Measurements from ENCODE around the gene HERC3.

Gene HERC3

GRCh38 chr4:88722828-88723227 is 130.5 kb downstream of the HERC3 start:
- FAIRE-seq: no peak

GRCh38 chr4:88724406-88724805 is 132.1 kb downstream of the HERC3 start:
- FAIRE-seq: no peak

- no peak for FAIRE-seq
Measured at GRCh38 chr4:88725143-88725542, 132.9 kb downstream of the HERC3 start.

DNA sequence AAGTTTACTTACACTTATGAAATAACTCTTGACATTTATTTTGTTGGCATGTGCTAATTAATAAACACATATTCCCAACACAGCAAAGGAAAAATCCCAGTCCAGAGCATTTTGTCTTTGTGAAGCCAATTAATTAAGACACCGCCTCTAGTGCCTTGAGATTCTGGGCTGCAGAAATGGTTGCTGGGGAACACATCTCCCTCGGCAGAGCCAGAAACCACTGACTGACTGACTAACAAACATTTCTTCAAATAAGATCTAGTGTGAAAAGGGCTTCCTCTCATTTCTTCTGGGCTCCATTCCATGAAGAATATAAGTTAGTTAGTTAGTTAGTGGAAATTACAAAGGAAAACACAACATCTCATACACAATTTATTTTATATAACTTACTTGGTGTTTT is 133.7 kb downstream of the HERC3 start:
- no peak for FAIRE-seq

GRCh38 chr4:88728146-88728545 is 135.9 kb downstream of the HERC3 start:
- no peak for FAIRE-seq

DNA sequence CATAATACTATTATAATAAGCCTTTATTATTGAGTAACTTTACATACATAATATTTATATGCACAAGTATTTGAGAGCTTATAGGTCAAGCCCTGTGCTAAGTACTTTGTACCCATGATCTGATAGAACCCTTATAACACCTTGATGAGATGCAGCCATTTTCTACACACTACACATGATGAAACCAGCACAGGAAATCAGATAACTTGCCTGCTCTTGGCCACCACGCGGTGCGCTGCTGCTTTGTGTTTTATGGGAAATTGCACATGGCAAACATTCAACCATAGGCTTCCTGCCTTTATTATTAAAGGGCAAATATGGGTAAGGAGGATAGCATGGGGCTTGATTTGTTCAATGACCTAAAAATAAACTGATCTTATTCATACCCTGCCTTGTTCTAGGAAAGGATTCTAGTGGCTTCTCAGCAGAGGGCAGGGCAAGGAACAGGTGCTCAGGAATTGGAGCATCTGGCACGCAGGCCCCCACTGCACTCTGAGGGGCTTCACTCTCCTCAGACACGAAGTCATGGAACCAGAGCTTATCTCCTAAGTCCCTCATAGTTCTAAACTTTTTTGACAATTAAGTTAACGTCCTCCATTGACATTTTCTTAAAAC is 137.0 kb downstream of the HERC3 start:
- FAIRE-seq: no peak

- FAIRE-seq: no peak
Measured at GRCh38 chr4:88730811-88731210, 138.5 kb downstream of the HERC3 start.

DNA sequence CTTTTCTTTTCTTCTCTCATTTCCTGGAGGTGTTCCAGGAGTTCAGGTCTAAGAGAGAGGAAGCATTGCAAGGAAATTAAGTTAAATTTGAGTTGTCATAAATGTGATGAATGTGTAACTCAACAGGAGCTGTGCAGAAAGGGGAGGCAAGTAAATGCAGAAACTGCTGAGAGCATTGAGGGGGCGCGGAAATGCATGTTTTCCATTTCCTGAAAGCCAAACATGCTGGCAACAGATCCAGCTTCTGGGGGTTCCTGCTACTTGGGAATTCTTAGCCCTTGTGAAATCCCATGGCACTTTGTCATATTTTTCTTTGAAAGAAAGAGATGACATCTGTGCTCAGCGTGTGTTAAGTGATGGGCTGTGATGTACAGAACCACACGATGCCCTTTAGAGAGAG is 139.1 kb downstream of the HERC3 start:
- FAIRE-seq: no peak

- FAIRE-seq: no peak
Measured at GRCh38 chr4:88732714-88733368, 140.6 kb downstream of the HERC3 start.

DNA sequence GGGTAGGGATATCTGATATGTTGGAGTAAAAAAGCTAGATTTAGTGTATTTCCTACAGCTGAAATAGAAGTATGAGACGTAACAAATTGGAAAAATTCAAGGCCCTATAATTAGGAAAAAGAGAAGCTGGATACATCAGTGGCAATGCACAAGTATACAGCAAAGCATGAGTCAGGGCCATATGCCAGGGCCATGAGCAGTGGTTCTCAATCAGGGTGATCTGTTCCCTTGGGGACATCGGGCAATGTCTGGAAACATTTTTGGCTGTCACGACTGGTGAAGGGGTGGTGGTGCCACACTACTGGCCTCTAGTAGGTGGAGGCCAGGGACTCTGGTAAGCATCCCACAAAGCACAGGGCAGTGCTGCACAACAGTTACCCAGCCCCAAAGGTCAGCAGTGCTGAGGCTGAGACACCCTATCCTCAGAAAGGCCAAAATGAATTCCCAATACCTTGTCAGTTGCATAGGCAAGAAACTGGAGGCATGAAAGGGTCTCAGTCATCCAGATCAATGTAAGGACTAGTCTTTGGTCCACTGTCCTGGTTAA is 142.2 kb downstream of the HERC3 start:
- FAIRE-seq: no peak

GRCh38 chr4:88735564-88735963 is 143.3 kb downstream of the HERC3 start:
- no peak for FAIRE-seq

GRCh38 chr4:88736264-88736663 is 144.0 kb downstream of the HERC3 start:
- FAIRE-seq: no peak

- FAIRE-seq: no peak
Measured at GRCh38 chr4:88737307-88737941, 145.1 kb downstream of the HERC3 start.

DNA sequence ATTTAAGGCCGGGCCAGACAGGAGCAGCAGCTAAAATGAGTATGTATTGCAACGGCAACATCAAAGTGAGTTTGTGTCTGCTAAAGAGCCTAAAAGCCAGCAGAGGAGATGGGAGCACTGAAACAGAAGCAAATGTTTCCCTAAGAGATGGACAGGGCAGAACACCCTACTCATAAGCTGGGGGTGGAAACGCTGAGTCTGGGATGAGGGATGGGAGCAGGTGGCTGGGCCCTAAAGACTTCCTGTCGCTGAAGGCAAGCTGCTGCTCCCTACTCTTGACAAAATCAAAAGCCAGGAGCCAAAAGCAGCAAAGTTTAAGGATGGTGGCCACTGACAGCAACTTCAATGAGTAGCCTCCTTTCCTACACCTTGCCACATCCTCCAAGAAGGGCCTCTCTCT is 145.9 kb downstream of the HERC3 start:
- FAIRE-seq: no peak

DNA sequence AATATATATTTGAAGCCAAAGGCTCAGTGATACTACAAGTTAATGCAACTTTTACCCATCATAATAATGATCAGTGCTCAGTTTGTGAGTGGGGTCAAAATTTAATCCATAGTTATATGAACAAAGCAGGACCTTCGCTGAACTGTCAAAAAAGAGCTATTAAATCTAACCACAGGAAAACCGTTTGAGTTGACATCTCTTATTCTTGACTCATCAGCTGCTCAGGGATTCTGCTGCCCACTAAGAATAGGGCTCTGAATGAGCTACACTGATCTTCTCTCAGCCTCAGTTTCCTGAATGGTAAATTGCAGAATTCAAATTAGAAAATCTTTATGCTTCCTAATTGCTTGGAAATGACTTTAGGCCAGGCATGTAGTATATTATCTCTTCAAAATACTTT is 150.3 kb downstream of the HERC3 start:
- no peak for FAIRE-seq

DNA sequence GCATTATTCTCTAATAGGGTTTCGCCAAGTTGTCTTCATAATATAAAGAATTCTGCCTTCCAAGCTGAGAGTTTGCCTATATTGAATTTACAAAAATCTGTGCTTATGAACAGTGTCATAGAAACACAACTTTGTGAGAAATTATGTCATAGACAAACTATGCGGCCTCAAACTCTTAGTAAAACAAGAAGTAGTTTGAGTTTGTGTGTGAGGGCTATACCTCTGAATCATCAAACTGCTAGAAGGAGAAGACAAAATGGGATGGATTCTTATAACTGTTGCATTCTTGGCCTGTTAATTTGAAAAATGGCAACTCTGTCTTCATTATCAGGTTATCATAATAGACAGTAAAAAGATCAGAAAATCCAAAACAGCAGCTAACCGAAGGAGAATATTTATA is 151.4 kb downstream of the HERC3 start:
- FAIRE-seq: no peak

- no peak for FAIRE-seq
Measured at GRCh38 chr4:88744609-88745008, 152.3 kb downstream of the HERC3 start.

GRCh38 chr4:88745175-88745574 is 152.9 kb downstream of the HERC3 start:
- no peak for FAIRE-seq

DNA sequence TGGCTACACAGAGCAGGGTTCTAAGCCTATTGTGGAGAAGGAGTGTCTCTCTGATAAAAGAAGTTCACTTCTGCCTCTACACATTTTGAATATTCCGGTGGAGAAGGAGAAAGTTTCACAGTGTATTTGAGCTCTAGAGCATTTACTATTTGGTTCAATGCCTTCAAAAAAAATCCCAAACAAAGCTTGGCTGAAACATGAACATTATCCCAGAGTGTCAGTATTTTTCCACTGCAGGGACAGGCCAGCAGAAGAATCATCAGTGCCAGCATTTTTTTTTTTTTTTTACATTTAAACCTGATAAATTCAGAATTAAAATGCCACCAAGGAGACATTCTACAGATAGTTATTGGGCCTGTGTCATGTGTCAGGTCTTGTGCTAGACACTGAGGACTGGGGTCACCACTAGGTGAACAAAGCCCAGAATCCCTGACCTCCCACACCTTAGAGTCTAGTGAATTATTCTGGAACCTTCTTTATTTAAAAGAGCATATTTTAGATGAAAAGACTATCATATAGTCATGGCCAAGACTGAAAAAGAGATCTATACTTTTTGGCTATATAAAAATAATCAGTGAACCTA is 153.4 kb downstream of the HERC3 start:
- no peak for FAIRE-seq

- no peak for FAIRE-seq
Measured at GRCh38 chr4:88746206-88746605, 153.9 kb downstream of the HERC3 start.

DNA sequence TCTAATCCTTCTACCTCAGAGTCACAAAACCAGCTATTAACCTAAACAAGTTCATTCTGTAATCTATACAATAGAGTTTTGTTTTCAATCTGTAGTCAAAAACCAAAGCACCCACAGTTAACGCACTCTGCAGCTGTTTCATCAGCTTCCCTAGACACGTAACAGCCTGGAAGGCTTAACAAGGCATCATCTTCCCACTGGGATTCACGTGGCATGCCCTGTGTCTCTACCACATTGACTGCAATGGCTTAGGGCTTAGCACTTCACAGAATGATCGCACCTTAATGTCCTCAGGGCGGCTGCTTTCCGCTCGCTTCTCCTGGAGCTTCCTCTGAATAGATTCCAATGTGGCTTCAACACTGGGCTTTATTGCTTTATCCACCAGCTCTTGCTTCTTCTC is 155.1 kb downstream of the HERC3 start:
- no peak for FAIRE-seq

- no peak for FAIRE-seq
Measured at GRCh38 chr4:88750369-88750768, 158.1 kb downstream of the HERC3 start.

- no peak for FAIRE-seq
Measured at GRCh38 chr4:88751258-88752075, 159.2 kb downstream of the HERC3 start.
